HUES48 (cell line): ENCODE data around the gene PCDHA7.
A peak's percentile ranks its signal among the peaks of the same experiment; 100 is the strongest.
"Not testable (repeated sequence)": the region's sequence is repeated elsewhere in the genome, so short reads cannot be mapped to it uniquely, and the experiment has no call there.

Experiments used
- H3K27ac ChIP-seq: one replicate; pipeline ENCODE4 v1.7.0; 2013; ENCODE audit warnings: low read depth, low read length, inconsistent platforms
- H3K27me3 ChIP-seq: 2 replicates; pipeline ENCODE4 v1.6.1; 2013; ENCODE audit warnings: mild to moderate bottlenecking, low read length; ENCODE audit not compliant: control insufficient read depth, insufficient read depth
- H3K36me3 ChIP-seq: 2 replicates; pipeline ENCODE4 v1.6.1; 2013; ENCODE audit warnings: low read length; ENCODE audit not compliant: control insufficient read depth, insufficient read depth
- H3K4me1 ChIP-seq: 2 replicates; pipeline ENCODE4 v1.6.1; 2013; ENCODE audit warnings: mild to moderate bottlenecking, low read length; ENCODE audit not compliant: control insufficient read depth, insufficient read depth
- H3K4me3 ChIP-seq: 2 replicates; pipeline ENCODE4 v1.5.1; 2013; ENCODE audit warnings: mild to moderate bottlenecking, low read depth, low read length
- H3K9ac ChIP-seq: 2 replicates; pipeline ENCODE4 v1.6.1; 2013; ENCODE audit warnings: mild to moderate bottlenecking, low read depth, low read length, moderate library complexity
- H3K9me3 ChIP-seq: 2 replicates; pipeline ENCODE4 v1.6.1; 2013; ENCODE audit warnings: low read length; ENCODE audit not compliant: control insufficient read depth, insufficient read depth

Gene PCDHA7

GRCh38 chr5:140849831-140850634, 16.0 kb downstream of the PCDHA7 start:
- H3K36me3 ChIP-seq, H3K27me3 ChIP-seq, H3K9ac ChIP-seq, H3K9me3 ChIP-seq, H3K27ac ChIP-seq, H3K4me1 ChIP-seq, H3K4me3 ChIP-seq: not testable (repeated sequence)

- Histone ChIP-seq H3K9me3 (peaks cover 6% of the 10 kb centered on the region), H3K9ac (peak within 1 kb of the TSS; percentile 72), H3K27ac (no peak within 1 kb of the TSS), H3K27me3 (no peaks in the 10 kb centered on the region), H3K36me3 (no peaks in the 10 kb centered on the region), H3K4me1 (no peaks in the 10 kb centered on the region), H3K4me3 (peak within 1 kb of the TSS; percentile 73)
Measured at GRCh38 chr5:140855772-140856674, 22.0 kb downstream of the PCDHA7 start, which contains the start of gene PCDHA10. Gene PCDHA10, plus strand, starts transcription at chr5:140855897. Its CDS starts 152 bp downstream, at chr5:140856049.

GRCh38 chr5:140857177-140857986, 23.3 kb downstream of the PCDHA7 start:
- no peaks in the 10 kb centered on the region; the same call in 1 of the 2 replicates for H3K36me3 ChIP-seq
- no peak overlapping the region for H3K4me3 ChIP-seq
- H3K9me3 ChIP-seq: peaks cover 12% of the 10 kb centered on the region
- H3K4me1 ChIP-seq: no peaks in the 10 kb centered on the region
- H3K27me3 ChIP-seq: no peaks in the 10 kb centered on the region
- no peak overlapping the region for H3K27ac ChIP-seq
- H3K9ac ChIP-seq: no peak overlapping the region

- Histone ChIP-seq H3K27ac (no peak overlapping the region), H3K9ac (no peak overlapping the region), H3K9me3 (peaks cover 12% of the 10 kb centered on the region), H3K4me1 (no peaks in the 10 kb centered on the region), H3K27me3 (no peaks in the 10 kb centered on the region), H3K36me3 (peaks cover 4% of the 10 kb centered on the region; the same call in 1 of the 2 replicates), H3K4me3 (no peak overlapping the region)
Measured at GRCh38 chr5:140857987-140858240, 23.8 kb downstream of the PCDHA7 start.

- peaks cover 8% of the 10 kb centered on the region; the same call in 1 of the 2 replicates for H3K9me3 ChIP-seq
- H3K36me3 ChIP-seq: peaks cover 6% of the 10 kb centered on the region
- no peak overlapping the region for H3K9ac ChIP-seq
- no peaks in the 10 kb centered on the region for H3K4me1 ChIP-seq
- no peak overlapping the region for H3K27ac ChIP-seq
- H3K27me3 ChIP-seq: no peaks in the 10 kb centered on the region
- no peak overlapping the region for H3K4me3 ChIP-seq
Measured at GRCh38 chr5:140862441-140863295, 28.6 kb downstream of the PCDHA7 start.

- Histone ChIP-seq H3K27ac (no peak within 1 kb of the TSS), H3K27me3 (no peaks in the 10 kb centered on the region), H3K4me1 (0 out of 2 replicates have a peak, but pooled peaks cover under 1% of the 10 kb centered on the region), H3K36me3 (peaks cover 9% of the 10 kb centered on the region), H3K9me3 (no peaks in the 10 kb centered on the region), H3K4me3 (no peak within 1 kb of the TSS), H3K9ac (no peak within 1 kb of the TSS)
Measured at GRCh38 chr5:140868721-140869554, 34.9 kb downstream of the PCDHA7 start, which contains the start of gene PCDHA11. Gene PCDHA11, plus strand, starts transcription at chr5:140868957. Its CDS starts 147 bp downstream, at chr5:140869104.

GRCh38 chr5:140869555-140869886, 35.5 kb downstream of the PCDHA7 start:
- Histone ChIP-seq H3K36me3 (peaks cover 9% of the 10 kb centered on the region), H3K9ac (no peak overlapping the region), H3K9me3 (no peaks in the 10 kb centered on the region), H3K27me3 (no peaks in the 10 kb centered on the region), H3K4me1 (peaks cover 6% of the 10 kb centered on the region; the same call in 1 of the 2 replicates), H3K4me3 (no peak overlapping the region), H3K27ac (no peak overlapping the region)

GRCh38 chr5:140870221-140871201, 36.4 kb downstream of the PCDHA7 start:
- Histone ChIP-seq H3K4me3 (no peak overlapping the region), H3K9ac (no peak overlapping the region)

More at GRCh38 chr5:140870221-140871201, 36.4 kb downstream of the PCDHA7 start:
- Histone ChIP-seq H3K27me3 (no peaks in the 10 kb centered on the region), H3K36me3 (peaks cover 9% of the 10 kb centered on the region), H3K27ac (no peak overlapping the region), H3K9me3 (no peaks in the 10 kb centered on the region), H3K4me1 (peaks cover 7% of the 10 kb centered on the region; the same call in 1 of the 2 replicates)
